ENCODE data around the gene GAL3ST1. TPM values are rescaled to one million over a fixed set of nuclear protein-coding genes. Genes with fewer than 3 reads are reported as not detected.

GAL3ST1 gene
- total and polyA plus RNA-seq, 8 donors, result 0.87 to 48.4 (median 3.7) TPM

GRCh38 chr22:30513462-30513861 is 61.0 kb downstream of the GAL3ST1 start:
- no peak for DNase-seq
- peaks cover 0 to 7% (median 0%) of the 10 kb centered on the region in 4 donors for H3K9me3 ChIP-seq
- H3K36me3 ChIP-seq, result no peaks in the 10 kb centered on the region
- H3K27me3 ChIP-seq, result no peaks in the 10 kb centered on the region
- H3K4me3 ChIP-seq, result no peak overlapping the region
- H3K4me1 ChIP-seq, result no peaks in the 10 kb centered on the region
- intact Hi-C loops (cut with DNase I; ENCODE audit: low total_unique reads), result no loop called here
- TF ChIP-seq EP300 (IDR thresholded peaks at IDR 0.05) (no peak), POLR2A (IDR thresholded peaks at IDR 0.05) (no peak)
- 92 to 96% (median 96%) methylated on average over 6 of the region's 6 CpGs for WGBS, 5 donors
- H3K27ac ChIP-seq, result no peak overlapping the region

GRCh38 chr22:30511911-30512310 is 62.6 kb downstream of the GAL3ST1 start:
- Histone ChIP-seq H3K9me3 (peaks cover 0 to 7% (median 0%) of the 10 kb centered on the region in 4 donors), H3K4me3 (no peak overlapping the region), H3K4me1 (peaks cover 0 to 3% (median under 1%) of the 10 kb centered on the region in 4 donors), H3K27ac (no peak overlapping the region), H3K27me3 (peaks cover 0 to 10% (median under 1%) of the 10 kb centered on the region in 3 donors), H3K36me3 (no peaks in the 10 kb centered on the region)
- WGBS, 5 donors, result 89 to 95% (median 90%) methylated on average over 7 of the region's 7 CpGs
- TF ChIP-seq POLR2A (IDR thresholded peaks at IDR 0.05) (no peak), EP300 (IDR thresholded peaks at IDR 0.05) (no peak)
- DNase-seq, result no peak
- intact Hi-C loops (cut with DNase I; ENCODE audit: low total_unique reads), result no loop called here

- TF ChIP-seq CTCF (IDR thresholded peaks at IDR 0.05) (no peak), EP300 (IDR thresholded peaks at IDR 0.05) (no peak), POLR2AphosphoS5 (IDR thresholded peaks at IDR 0.05) (no peak), POLR2A (IDR thresholded peaks at IDR 0.05) (no peak)
Measured at GRCh38 chr22:30511109-30511508, 63.4 kb downstream of the GAL3ST1 start.

GRCh38 chr22:30508216-30508615 is 66.2 kb downstream of the GAL3ST1 start:
- TF ChIP-seq POLR2AphosphoS5 (IDR thresholded peaks at IDR 0.05), result no peak
- no peak for TF ChIP-seq CTCF (IDR thresholded peaks at IDR 0.05)
- no peak for TF ChIP-seq EP300 (IDR thresholded peaks at IDR 0.05)
- no peak for TF ChIP-seq POLR2A (IDR thresholded peaks at IDR 0.05)
- no peaks in the 10 kb centered on the region for H3K36me3 ChIP-seq
- intact Hi-C loops (cut with DNase I; ENCODE audit: low total_unique reads), result no loop called here
- H3K4me3 ChIP-seq, result no peak overlapping the region
- H3K4me1 ChIP-seq, result peaks cover 0 to 16% (median 11%) of the 10 kb centered on the region in 4 donors
- H3K27me3 ChIP-seq, result peaks cover 0 to 47% (median 21%) of the 10 kb centered on the region in 3 donors
- H3K9me3 ChIP-seq, result peaks cover 0 to 7% (median 0%) of the 10 kb centered on the region in 4 donors
- no peak overlapping the region for H3K27ac ChIP-seq
- DNase-seq, result no peak
- WGBS, 5 donors, result 59 to 96% (median 88%) methylated on average over 5 of the region's 5 CpGs

More at GRCh38 chr22:30511109-30511508, 63.4 kb downstream of the GAL3ST1 start:
- DNase-seq, result no peak
- intact Hi-C loops (cut with DNase I; ENCODE audit: low total_unique reads), result no loop called here
- H3K27me3 ChIP-seq, result peaks cover 0 to 18% (median 5%) of the 10 kb centered on the region in 3 donors
- no peak overlapping the region for H3K27ac ChIP-seq
- H3K4me1 ChIP-seq, result peaks cover 0 to 9% (median 4%) of the 10 kb centered on the region in 4 donors
- 65 to 80% (median 71%) methylated on average over 9 of the region's 9 CpGs for WGBS, 5 donors
- H3K4me3 ChIP-seq, result no peak overlapping the region
- H3K36me3 ChIP-seq, result no peaks in the 10 kb centered on the region
- peaks cover 0 to 7% (median 0%) of the 10 kb centered on the region in 4 donors for H3K9me3 ChIP-seq

GRCh38 chr22:30507670-30508069 is 66.8 kb downstream of the GAL3ST1 start:
- intact Hi-C loops (cut with DNase I; ENCODE audit: low total_unique reads), result no loop called here
- TF ChIP-seq EP300 (IDR thresholded peaks at IDR 0.05), result no peak
- TF ChIP-seq POLR2AphosphoS5 (IDR thresholded peaks at IDR 0.05), result no peak
- no peak for TF ChIP-seq POLR2A (IDR thresholded peaks at IDR 0.05)
- TF ChIP-seq CTCF (IDR thresholded peaks at IDR 0.05), result no peak
- no peak for DNase-seq
- no peaks in the 10 kb centered on the region for H3K36me3 ChIP-seq
- H3K4me1 ChIP-seq, result peaks cover 0 to 16% (median 11%) of the 10 kb centered on the region in 4 donors
- peaks cover 0 to 7% (median 0%) of the 10 kb centered on the region in 4 donors for H3K9me3 ChIP-seq
- H3K27me3 ChIP-seq, result peaks cover 0 to 53% (median 21%) of the 10 kb centered on the region in 3 donors
- H3K27ac ChIP-seq, result no peak overlapping the region
- WGBS, 5 donors, result 84 to 93% (median 89%) methylated on average over 4 of the region's 4 CpGs
- H3K4me3 ChIP-seq, result no peak overlapping the region
